NCI-H510A (cell line): Measurements from ENCODE around the gene DAG1.

Source experiments
- DNase-seq: peaks from one replicate; lab custom pipeline; 2025; lab: John Stamatoyannopoulos, UW

The DAG1 gene

DNA sequence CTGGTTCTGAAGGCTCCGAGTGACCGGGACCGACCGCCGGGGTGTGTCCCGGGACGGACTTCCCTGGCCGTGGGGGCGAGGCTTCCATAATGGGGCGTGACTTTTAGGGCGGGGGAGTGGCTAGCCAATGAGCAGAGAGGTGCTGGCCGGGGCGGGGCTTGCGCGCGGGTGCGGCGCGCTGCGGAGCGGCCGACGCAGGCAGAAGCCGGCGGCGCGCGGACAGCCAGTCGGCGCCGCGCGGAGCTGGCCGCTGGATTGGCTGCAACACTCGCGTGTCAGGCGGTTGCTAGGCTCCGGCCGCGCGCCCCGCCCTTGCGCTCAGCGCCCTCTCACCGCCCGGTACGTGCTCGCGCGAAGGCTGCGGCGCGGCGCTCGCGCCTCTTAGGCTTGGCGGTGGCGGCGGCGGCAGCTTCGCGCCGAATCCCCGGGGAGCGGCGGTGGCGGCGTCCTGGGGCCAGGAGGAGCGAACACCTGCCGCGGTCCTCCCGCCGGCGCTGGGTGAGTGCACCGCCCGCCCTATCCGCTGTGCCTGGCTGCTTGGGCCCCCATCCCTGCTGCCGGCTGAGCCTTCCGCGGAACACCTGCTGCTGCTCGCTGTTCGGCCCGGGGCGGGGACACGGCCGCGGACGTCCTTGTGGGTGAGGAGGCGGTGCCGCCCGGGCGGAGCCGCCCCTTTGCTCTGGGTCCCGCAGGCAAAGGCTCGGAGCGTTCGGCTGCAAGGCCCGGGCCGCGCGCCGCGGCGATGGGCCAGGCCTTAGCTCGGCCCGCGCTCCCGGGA lies at the start of gene DAG1:
TSS of gene DAG1 (plus strand) at position 332 of the 778 bp plus-strand sequence. CDS start 40,268 bp downstream, outside the sequence.
- peak; percentile 75 for DNase-seq

DNA sequence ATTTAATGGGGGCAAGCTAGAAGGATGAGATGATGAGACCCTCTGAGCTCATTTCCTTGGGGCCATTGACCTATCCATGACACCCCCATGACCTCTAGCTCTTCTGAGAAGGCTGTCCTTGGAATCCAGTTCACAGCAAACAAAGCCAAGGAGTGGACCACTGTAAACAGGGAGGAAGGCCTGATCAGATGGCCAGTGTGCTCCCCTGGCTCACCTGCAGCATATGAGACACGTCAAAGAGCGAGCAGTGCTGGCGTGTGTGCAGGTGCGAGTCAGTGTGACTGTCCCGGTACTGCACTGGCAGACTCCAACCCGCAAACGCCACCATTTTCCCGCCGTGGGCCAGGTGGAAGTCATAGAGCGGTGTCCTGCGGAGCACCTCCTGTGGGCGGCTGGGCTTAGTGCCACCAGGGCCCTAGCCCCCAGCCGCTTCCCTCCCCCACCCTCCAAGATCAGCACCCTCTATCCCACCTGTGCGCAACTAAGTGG lies 48.1 kb upstream of the DAG1 start:
- no peak for DNase-seq

DNA sequence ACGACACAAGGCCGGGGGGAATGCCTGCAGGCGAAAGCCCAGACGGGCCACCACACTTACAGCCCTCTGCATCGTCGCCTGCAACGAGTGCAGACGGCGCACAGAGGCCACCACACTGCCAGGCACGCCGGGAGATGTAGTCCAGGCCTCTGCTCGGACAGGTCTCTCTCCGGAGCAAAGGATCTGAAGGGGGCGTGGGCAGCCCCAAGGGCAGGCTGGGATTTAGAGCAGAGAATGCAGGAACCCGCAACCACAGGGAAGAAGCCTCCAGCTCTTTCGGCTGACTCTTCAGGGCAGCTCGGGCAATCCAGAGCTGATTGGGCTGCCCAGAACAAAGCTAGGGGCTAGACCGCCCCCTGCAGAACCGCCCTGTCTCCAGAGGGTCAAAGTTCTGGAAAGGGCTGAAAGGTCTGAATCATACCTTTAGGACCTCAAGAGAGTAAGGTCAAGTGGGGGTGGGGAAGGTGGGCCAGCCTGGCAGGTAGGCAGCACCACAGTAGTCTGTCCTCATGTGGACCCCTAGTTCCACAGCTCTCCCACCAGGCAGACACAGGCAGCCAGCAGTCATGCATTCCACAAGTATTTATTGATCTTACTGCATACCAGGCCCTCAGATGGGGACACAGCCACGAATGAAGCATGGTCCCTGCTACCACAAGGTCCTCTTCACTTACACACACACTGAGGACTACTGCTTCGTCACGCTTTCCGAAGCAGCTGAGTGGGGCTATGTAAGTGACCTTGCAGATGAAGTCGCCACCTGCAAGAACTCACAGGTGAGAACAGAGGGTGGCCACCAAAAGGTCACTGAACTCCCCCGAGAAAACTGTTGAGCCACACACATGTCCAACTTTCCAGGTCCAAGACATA lies 47.5 kb upstream of the DAG1 start, which contains the start of gene AMT:
TSS of gene AMT (minus strand) at position 95 of the 870 bp plus-strand sequence. CDS start at position 72, 23 bp downstream.
- DNase-seq, result no peak

DNA sequence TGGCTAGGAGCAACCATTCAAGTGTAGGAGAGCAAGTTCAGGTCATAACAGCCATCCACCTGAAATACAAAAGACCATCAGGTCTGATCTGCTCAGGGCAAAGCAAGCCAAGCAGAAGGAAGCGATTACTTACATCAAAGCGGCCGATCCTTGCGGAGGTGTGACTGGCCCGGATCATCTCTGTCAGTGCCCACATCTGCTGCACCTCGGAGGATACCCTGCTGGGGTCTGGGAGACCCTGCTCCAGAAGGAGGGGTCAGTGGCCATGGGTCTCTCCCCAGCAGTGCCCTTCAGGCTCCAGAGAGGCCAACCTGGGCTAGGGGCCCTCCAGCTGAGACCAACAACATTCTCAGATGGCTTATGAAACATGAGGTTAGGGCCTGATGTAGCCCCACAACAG lies 45.3 kb upstream of the DAG1 start:
- no peak for DNase-seq

DNA sequence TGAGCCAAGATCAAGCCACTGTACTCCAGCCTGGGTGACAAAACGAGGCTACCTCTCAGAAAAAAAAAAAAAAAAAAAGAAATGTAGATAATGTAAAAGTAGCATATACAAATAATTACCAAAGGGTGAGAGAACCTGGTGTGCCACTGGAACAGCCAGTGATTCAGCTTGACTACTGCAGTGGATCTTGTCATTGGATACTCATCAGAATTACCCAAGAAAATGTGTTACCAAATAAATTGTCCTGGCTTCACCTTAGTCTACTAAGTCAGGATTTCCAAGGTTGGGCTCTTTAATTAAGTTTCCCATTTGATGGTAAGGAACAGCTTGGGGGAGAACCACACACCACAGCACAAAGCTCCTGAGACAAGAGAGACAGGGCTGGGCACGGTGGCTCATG lies 42.5 kb upstream of the DAG1 start:
- no peak for DNase-seq

DNA sequence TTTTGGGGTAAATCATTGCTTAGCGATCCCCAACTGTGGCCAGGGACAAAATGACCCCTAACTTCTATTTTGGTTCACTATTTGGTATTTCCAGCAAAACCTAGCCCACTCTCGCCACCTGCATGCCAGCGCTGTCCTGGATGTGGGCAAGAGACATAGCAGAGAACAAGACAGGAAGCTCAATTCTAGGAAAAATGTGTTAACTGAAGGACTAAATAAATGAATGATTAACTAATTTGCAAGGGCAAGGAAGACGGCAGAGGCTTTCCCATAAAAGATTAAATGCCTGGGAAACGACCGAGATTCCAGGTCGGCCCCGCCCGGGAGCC lies 41.4 kb upstream of the DAG1 start:
- DNase-seq, result no peak

DNA sequence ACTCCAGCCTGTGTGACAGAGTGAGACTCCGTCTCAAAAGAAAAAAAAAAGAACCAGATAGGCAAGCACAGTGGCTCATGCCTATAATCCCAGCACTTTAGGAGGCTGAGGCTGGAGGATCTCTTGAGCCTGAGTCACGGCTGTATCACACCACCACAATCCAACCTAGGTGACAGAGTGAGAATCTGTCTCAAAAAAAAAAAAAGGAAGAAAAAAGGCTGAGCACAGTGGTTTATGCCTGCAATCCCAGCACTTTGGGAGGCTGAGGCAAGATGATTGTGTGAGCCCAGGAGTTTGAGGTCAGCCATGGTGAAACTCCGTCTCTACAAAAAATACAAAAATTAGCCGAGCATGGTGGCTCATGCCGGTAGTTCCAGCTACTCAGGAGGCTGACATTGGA lies 35.3 kb upstream of the DAG1 start:
- no peak for DNase-seq

DNA sequence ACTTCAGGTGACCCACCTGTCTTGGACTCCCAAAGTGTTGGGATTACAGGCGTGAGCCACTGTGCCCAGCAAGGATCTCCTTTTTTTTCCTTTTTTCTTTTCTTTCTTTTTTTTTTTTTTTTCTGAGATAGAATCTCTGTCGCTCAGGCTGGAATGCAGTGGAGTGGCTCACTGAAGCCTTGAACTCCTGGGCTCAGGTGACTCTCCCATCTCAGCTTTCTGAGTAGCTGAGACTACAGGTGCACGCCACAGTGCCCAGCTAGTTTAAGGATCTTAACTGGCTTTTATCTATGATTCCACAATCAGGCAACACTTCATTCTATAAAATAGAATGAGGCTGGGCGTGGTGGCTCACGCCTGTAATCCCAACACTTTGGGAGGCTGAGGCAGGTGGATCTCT lies 24.7 kb upstream of the DAG1 start:
- DNase-seq, result no peak

DNA sequence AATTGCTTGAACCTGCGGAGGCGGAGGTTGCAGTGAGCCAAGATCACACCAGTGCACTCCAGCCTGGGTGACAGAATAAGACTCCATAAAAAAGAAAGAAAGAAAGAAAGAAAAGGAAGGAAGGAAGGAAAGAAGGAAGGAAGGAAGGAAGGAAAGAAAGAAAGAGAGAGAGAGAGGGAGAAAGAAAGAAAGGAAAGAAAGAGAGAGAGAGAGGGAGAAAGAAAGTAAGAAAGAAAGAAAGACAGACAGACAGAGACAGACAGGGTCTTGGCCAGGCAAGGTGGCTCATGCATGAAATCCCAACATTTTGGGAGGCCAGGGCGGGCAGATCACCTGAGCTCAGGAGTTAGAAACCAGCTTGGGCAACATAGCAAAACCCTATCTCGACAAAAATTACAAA lies 16.4 kb upstream of the DAG1 start:
- DNase-seq, result no peak

DNA sequence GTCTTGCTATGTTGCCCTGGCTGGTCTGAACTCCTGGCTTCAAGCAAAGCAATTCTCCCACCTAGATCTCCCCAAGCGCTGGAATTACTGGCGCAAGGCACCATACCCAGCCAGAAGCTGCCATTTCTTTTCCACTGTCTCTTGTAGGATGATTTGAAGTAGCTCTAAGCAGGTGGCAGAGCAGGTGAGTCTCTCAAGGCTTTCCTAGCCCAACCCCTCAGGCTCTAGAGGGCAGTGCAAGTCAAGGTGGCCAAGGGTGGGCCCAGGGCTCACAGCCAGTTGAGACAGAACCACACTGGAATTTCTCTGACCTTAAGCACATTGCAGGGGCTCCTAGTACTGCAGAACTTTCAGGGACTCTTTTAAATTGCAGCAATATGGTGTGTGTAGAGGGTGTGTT lies 15.6 kb upstream of the DAG1 start:
- DNase-seq, result no peak

DNA sequence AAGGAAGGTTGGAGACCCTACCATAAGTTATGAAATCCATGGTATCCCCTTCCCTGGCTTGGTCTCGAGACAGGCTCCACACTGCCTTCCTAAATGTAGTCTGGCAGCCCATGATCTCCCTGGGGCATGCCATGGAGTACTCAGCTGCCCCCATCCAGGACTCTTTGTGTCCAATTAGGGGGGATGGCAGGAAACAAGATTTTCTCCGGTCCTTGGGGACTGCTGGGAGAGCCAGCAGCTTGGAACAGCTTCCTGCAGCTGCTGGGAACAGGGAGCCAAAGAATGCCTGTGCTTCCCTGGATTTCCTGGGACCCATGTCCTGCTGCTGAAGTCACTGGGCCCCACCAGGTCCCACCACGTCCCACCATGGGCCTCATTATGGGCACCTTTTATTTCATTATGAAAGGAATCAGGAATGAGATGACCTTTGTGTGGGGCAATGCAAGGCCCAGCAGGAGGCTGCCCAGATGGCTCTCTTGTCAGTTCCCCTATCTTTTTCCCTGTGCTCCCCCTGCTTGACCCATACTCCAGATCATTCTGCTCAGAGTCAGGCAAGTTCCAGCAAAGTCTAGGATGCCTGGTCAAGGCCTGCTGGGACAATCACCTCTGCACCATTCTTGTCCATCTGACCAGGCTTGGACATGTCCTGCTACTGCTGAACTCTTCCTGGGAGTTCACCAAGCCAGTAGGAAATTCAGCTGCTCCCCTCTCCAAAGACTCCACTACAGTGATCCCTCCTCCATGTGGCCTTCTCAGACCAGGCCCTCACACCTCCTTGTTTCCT lies 15.0 kb upstream of the DAG1 start:
- DNase-seq, result no peak

DNA sequence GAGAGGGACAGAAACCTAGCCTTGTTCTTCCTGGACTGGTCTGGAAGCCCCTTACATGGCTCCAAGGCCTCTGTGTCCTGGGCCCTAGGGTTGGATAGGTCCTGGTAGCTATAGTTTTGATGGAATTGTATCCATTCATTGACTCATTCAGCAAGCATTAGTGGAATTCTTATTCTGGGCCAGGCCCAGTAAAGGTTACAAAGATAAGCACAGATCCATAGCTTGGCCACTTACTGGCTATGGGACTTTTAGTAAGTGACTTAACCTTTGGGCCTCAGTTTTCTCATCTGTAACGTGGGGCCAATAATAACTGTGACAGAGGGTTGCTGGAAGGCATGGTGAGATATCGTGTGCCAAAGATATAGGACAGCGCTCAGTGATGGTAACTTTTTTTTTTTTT lies 13.6 kb upstream of the DAG1 start:
- DNase-seq, result no peak

DNA sequence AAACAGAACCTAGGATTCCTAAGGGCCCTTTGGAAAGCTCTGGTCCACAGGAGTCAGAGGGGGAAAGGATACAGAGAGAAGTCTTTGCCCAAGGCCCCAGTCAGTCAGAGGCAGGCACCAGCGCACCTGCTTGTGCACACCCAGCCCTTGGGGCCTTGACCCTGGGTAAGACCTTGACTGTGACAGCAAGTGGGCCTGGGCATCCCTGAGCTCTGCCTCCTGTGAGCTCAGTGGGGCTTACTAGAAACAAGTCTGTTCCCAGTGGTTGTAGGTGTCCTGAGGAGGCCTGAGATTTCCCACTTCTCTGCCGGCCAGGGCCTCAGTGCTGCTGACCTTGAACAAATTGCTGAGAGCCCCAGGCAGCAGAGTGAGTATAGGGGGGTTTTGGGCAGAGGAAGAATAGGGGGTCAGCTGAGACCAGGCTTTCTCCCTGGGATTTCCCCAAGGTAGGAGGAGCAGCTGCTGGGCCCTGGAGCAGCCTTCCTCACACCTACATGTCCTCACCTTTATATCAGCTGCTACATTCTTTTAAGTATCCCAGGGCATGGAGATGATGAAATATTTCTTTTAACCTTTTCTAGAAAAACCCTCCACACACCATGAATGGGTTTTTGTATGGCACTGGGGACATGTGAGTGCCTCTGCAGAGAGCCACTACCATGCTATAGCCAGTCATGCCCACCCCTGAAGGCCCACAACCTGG lies 9.7 kb upstream of the DAG1 start:
- no peak for DNase-seq

DNA sequence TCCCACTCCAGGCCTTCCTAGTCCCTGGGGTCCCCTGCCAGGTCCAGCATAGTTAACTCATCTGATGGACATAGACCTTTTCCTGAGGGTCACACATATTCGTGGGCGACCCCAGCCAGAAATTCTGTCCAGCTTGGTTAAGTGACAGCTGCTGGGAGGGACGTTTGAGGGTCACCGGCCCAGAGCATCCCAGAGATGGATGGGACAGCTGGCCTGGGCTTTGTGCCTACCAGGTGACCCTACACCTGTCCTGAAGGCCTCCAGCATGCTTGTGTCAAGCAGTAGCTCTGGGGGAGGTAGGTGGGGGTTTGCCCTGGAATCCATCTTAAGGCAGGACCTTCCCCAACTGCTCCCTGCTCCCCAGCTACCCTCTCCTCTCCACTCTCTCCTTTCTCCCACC lies 9.1 kb upstream of the DAG1 start:
- DNase-seq, result no peak

DNA sequence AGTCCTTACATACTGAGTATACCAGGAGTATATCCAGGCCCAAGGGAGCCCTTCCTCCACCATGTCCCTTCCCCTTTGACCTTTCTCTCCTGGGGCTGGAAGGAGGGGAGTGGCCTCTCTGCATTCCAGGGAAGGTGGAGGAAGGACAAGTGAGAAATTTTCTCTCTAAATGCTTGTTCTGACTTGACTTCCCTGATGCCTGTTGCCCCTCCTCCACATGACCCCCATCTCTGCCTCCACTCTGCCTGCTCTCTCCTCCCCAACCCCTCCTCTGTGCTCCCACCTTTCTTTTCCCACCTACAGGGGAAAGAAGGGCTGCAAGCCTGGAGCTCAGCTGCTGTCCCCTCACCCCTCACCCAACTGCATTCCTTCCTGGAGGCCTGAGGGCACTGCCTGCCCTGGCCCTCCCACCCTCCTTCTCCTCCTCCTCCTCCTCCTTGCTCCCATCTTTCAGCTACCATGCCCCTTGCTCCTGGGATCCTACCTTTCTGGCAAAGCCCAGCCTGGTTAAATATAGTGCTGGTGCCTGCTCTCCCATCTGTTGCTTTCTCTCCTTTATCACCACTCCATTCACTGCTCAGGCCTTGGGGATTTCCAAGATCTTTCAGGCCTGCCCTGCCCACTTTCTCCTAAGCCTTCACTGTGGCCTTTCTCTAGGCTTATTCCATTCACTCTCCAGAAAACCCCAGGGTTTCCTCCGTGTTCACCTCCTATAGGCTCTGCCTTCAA lies 8.5 kb upstream of the DAG1 start:
- no peak for DNase-seq

DNA sequence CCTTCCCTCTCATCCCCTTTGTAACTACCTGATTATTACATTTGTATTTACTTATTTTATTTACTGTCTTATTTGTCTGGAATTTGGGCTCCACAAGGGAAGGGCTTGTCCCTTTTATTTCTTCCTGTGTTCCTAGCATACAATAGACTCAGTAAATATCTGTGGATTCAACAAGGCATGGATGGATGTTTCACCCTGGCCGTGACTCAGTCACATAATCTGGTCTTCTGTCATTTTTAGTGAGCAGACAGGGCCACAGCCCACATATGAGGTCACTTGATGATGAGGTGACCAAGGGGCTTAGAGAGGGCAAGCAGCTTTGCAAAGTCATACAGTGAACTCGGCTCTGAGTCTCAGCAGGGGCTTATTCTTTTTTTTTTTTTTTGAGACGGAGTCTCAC lies 7.8 kb upstream of the DAG1 start:
- DNase-seq, result no peak

DNA sequence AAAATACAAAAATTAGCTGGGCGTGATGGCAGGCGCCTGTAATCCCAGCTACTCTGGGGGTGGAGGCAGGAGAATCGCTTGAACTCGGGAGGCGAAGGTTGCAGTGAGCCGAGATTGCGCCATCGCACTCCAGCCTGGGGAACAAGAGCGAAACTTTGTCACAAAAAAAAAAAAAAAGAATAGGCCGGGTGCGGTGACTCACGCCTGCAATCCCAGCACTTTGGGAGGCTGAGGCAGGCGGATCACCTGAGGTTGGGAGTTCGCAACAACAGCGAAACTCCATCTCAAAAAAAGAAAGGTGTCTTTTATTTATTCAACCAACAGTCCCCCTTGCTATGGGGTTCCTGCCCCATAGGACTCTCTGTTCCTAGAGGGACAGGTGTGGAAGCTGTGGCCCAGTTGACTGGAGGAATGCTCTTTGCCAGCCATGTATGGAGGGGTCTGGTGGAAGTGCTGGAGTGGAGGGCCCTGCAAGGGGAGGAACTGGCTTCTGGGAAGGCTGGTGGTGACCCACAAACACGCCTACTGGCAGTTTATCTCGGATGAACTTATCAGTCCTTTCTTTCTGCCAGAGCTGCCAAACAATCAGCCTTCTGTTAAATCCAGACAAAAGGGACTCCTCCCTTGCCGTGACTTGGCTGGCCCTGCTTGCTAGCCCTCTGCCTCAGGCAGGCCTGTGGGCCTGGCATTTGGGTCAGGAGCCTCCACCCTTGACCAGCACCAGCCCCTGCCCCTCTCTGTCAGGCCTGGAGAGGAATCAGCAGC lies 4.6 kb upstream of the DAG1 start:
- no peak for DNase-seq

DNA sequence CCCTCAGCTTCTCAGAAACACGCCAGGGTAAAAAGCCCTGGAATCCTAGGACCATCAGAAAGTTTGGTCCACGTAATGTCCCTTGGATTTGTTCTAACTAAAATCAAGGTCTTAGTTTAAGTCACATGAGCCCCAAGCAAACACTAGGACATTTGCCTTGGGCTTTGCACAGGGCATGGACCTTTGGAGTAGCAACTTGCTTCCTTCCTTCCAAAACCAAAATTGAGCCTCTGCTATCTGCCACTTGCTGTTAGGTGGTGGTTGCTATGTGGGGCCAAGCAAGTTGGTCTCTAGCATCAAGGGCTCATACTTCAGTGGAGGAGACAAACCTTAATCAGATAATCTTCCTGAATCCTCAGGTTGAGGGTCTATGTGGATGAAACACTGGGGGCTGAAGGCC lies 4.0 kb upstream of the DAG1 start:
- DNase-seq, result no peak

DNA sequence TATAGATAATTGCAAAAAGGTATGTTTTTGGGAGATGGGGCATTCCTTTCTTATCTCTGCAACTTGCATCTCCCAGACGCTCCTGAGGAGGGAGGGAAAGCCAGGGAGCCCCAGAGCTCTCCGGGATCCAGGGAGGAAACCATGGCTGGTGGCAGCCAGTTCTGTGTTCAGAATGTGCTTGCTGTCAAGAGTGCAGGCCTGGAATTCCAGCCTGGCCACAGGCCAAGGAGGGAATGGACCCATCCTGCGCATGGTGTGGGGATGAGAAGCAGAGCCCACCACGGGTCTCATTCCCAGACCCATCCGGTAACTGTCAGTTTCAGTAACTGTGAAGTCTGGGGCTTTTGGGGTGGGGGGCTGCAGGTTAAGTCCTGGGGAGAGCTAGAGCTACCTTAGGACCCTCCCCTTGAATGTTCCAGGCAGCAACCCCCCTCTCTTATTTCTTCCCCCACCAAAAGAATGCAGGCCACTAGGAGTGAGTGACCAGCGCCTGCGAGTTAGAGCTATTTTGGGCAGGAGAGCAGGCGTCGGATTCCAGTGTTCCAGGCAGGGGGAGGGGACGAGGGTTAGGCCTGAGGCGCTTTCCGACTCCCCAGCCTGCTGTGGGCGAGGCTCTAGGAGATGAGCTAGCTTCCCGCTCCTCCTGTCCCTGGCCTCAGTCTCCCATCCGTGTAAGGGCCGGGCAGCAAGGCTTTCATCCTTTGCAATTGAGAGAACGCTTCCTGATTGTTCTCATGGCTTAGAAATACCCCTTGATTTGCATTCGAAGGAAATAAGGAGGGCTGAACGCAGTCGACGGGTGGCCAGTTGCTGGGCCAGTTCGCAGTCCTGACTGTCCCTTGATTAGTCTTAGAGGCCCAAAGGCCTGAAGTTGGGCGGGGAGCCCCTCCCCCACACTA lies 781 bp upstream of the DAG1 start:
- DNase-seq, result peak; percentile 23
